ENCODE measurements around the gene COL6A6. TPM values are rescaled to one million over a fixed set of nuclear protein-coding genes. Genes with fewer than 3 reads are reported as not detected.
"Not testable (repeated sequence)": the region's sequence is repeated elsewhere in the genome, so short reads cannot be mapped to it uniquely, and the experiment has no call there.

Gene COL6A6
- total RNA-seq, 1 donor from 2014 or later, result not detected

DNA sequence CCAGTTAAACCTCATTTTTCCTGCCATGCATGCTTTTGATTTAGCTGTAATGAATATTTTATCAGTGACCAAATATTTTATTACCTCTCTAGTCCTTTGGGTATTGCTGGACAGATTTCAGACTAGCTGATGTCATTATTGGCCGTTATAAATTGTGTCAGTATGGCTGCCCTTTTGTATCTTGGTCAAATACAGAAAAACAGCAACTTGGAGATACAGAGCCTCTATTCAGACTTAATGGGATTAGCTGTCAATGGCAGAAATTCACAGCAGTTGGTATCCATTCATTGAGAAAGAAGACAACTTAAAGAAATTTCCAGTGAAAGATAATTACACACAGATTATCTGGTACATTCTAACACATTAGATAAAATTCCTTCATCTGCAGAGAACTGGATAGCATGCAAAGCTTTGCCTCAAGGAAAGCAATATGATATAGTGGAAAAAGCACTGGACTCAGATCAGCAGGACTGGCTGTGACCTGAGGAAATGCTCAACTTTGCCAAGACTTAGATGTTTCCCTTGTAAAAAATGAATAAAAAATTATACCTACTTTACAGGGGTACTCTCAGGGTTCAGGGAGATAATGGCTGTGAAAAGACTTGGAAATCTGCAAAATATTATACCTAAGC lies 20.8 kb downstream of the COL6A6 start:
- DNase-seq (ENCODE audit: low read depth in 2 of 2), result no peak

- DNase-seq (ENCODE audit: low read depth in 2 of 2), result peak; percentile 58 to 60
Measured at GRCh38 chr3:130539005-130539404, 22.0 kb downstream of the COL6A6 start.

DNA sequence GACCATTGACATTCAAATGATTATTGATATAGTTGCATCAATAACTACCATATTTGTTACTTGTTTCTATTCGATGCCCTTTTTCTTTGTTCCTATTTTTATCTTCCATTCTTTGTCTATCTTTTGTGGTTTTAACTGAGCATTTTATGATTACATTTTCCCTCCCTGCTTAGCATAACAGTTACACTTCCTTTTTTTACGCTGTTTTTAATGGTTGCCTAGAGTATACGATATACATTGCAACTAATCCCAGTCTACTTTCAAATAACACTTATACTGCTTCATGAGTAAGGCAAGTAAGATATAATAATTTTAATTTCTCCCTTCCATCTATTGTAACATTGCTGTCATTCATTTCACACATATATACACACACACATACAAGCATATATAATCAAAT lies 26.3 kb downstream of the COL6A6 start:
- no peak for DNase-seq (ENCODE audit: low read depth in 2 of 2)

DNA sequence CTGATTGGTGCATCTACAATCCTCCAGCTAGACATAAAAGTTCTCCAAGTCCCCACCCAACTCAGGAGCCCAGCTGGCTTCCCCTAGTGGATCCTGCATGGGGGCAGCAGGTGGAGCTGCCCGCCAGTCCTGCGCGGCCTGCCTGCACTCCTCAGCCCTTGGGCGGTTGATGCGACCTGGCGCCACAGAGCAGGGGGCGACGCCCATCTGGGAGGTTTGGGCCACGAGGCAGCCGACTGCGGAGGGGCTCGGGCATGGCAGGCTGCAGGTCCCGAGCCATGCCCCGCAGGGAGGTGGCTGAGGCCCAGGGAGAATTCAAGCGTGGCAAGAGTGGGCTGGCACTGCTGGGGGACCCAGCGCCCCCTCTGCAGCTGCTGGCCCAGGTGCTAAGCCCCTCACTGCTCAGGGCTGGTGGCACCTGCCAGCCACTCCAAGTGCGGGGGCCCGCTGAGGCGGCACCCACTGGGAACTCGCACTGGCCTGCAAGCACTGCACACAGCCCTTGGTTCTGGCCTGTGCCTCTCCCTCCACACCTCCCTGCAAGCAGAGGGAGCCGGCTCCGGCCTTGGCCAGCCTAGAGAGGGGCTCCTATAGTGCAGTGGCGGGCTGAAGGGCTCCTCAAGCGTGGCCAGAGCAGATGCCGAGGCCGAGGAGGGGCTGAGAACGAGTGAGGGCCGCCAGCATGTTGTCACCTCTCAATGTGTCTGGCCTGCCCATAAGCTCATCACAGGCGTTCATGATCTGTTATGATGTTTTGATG lies 30.1 kb downstream of the COL6A6 start:
- DNase-seq (ENCODE audit: low read depth in 2 of 2), result no peak

DNA sequence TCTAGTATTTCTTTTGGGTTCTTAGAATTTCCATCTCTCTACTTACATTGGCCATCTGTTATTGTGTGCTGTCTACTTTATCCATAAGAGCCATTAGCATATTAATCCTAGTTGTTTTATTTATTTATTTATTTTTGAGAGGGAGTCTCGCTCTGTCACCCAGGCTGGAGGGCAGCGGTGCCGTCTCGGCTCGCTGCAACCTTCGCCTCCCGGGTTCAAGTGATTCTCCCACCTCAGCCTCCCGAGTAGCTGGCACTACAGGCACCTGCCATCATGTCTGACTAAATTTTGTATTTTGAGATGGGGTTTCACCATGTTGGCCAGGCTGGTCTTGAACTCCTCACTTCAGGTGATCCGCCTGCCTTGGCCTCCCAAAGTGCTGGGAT lies 30.7 kb downstream of the COL6A6 start:
- not testable (repeated sequence) for DNase-seq (ENCODE audit: low read depth in 2 of 2)

DNA sequence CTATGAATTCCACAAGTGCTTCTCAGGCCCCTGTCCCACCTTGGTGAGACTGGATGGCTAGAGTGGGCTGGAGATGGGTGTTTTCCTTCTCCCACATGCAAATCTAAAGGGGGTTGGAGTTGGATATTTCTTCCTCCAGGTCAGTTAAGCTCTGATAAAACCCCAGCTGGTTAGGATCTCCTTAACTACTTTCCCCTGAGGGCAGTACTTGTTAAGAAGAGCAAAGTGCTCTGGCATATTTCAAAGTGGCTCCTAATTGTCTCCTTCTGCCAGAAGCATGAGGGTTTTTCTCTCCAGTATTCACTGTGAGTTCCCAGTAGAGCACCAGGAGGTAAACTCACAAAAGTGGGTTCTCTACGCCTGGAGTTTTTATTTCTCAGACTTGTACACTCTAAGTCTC lies 31.4 kb downstream of the COL6A6 start:
- DNase-seq (ENCODE audit: low read depth in 2 of 2), result no peak

DNA sequence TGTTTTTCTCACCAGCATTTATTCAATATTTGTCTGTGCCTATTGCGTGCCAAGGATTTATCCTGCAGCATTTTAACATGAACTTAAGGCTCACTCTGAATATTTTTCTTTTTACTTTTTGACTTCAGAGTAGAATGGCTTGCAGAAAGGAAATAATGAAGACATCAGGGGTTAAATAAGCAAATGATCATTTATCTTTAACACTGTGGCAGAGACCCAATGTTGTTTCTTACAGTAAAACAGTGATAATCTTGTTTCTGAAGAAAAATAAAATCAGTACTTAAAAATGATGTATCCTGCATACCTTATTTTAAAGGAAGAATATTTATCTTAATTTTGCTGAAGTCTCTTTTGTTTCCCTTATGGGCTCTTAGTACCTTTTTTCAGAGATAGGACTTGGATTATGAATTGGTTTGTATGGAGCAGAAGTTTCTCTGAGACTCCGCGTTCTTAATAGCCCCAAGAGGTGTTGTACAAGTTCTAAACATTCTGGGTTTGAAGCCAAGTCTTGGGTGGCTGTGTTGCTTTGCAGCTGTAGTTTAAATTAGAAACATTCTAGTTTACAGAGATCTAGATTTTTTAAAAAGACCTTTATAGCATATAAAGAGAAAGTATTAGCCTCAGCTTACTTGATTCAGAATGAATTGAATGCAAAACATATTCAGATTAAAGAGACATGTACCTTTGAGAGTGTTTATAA lies 40.5 kb downstream of the COL6A6 start:
- no peak for DNase-seq (ENCODE audit: low read depth in 2 of 2)

DNA sequence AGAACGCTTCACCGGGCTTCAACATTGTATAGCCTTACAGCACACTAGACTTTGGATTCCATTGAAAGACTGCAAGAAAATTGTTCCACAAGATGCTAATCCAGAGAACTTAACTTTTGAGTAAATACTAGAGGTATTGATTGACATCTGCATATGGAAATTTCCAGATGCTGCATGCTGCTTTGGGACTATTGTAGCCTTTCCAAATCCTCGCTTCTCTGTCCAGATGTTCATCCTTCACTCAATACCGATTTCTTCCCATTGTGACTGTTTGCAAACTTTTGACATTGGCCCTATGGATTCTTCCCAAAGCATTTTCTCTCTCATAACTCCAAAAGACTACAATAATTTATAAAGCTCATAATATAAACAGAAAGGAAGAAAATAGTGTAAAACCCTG lies 41.4 kb downstream of the COL6A6 start:
- no peak for DNase-seq (ENCODE audit: low read depth in 2 of 2)

DNA sequence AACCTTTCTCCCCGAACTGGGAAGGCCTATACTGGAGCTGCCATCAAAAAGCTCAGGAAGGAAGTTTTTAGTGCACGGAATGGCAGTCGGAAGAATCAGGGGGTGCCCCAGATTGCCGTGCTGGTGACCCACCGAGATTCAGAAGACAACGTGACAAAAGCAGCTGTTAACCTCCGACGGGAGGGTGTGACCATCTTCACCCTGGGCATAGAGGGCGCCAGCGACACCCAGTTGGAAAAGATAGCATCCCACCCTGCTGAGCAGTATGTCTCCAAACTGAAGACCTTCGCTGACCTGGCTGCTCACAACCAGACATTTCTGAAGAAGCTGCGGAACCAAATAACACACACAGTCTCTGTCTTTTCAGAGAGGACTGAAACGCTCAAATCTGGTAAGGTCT lies 48.2 kb downstream of the COL6A6 start:
- no peak for DNase-seq (ENCODE audit: low read depth in 2 of 2)

Other genes with a start within 250 kb of the COL6A6 start
- gene COL6A5, start 171.5 kb upstream of the COL6A6 start, total RNA-seq, result not detected in 2 replicates
- 28.1 and 30.4 TPM in 2 replicates for gene PIK3R4, start 229.7 kb downstream of the COL6A6 start, total RNA-seq